SK-N-SH (cell line): ENCODE measurements around the gene SNX6. TPM values are rescaled to one million over a fixed set of nuclear protein-coding genes. Genes with fewer than 3 reads are reported as not detected.

Experiments
- CTCF ChIA-PET: fragments of 300-600, 350-600 bp; formaldehyde crosslinking; extraction: SDS; loops from one replicate; lab custom pipeline; 2021; lab: Yijun Ruan, JAX
- POLR2A ChIA-PET: fragments of 350-600 bp; sonication (Branson Sonifier 250); formaldehyde crosslinking; extraction: SDS; loops from one replicate; lab custom pipeline; 2020; ENCODE audit warnings: antibody characterized with exemption, inconsistent platforms; lab: Yijun Ruan, JAX
- DNase-seq: peaks from one replicate; pipeline ENCODE4 v3.0.0; 2012
- H2AFZ ChIP-seq: fragments of 200-600 bp; sonication (generic); 2 replicates; pipeline ENCODE4 v1.8.1; 2016; ENCODE audit warnings: antibody characterized with exemption, mild to moderate bottlenecking, low read depth
- H3F3A ChIP-seq: fragments of 200-600 bp; sonication (generic); replicated peaks from 2 replicates; pipeline ENCODE3; 2016; ENCODE audit warnings: antibody characterized with exemption, mild to moderate bottlenecking; ENCODE audit not compliant: insufficient read depth
- H3K27ac ChIP-seq, 2 experiments: fragments of 200-500 bp in 1 of 2; fragments of 200-600 bp in 1 of 2; sonication (Bioruptor generic) in 1 of 2; sonication (generic), shearing (Covaris generic) in 1 of 2; 2 replicates each; pipeline versions ENCODE4 v1.5.1 to v1.6.1; 2014 to 2016; ENCODE audit warnings: low read depth in 2 of 2, inconsistent platforms in 1 of 2, low read length in 1 of 2, mild to moderate bottlenecking in 1 of 2, mixed read lengths in 1 of 2
- H3K27me3 ChIP-seq: fragments of 200-600 bp; sonication (generic), shearing (Covaris generic); 2 replicates; pipeline ENCODE4 v1.6.1; 2016; ENCODE audit warnings: mixed run types; ENCODE audit not compliant: insufficient read depth
- H3K36me3 ChIP-seq, 2 experiments: fragments of 200-500 bp in 1 of 2; fragments of 200-600 bp in 1 of 2; sonication (Bioruptor generic) in 1 of 2; sonication (generic) in 1 of 2; replicated peaks in 1 of 2; 2 replicates each; pipeline versions ENCODE3 to v1.5.1; 2014 to 2016; ENCODE audit warnings: low read length in 1 of 2, mild to moderate bottlenecking in 1 of 2; ENCODE audit not compliant: insufficient read depth in 2 of 2, control insufficient read depth in 1 of 2
- H3K4me1 ChIP-seq, 2 experiments: fragments of 200-500 bp in 1 of 2; fragments of 200-600 bp in 1 of 2; sonication (Bioruptor generic) in 1 of 2; sonication (generic), shearing (Covaris generic) in 1 of 2; 2 replicates each; pipeline versions ENCODE4 v1.5.1 to v1.6.1; 2014 to 2016; ENCODE audit warnings: low read depth in 1 of 2, low read length in 1 of 2, mixed run types in 1 of 2; ENCODE audit not compliant: insufficient read depth in 2 of 2, control insufficient read depth in 1 of 2
- H3K4me2 ChIP-seq: fragments of 200-600 bp; sonication (generic), shearing (Covaris generic); 2 replicates; pipeline ENCODE4 v1.6.1; 2017; ENCODE audit warnings: mixed run types
- H3K4me3 ChIP-seq, 2 experiments: fragments of 200-500 bp in 1 of 2; fragments of 200-600 bp in 1 of 2; sonication (Bioruptor generic) in 1 of 2; sonication (generic), shearing (Covaris generic) in 1 of 2; 2 replicates each; pipeline versions ENCODE4 v1.5.1 to v1.8.1; 2014 to 2016; ENCODE audit warnings: low read depth in 2 of 2, inconsistent platforms in 1 of 2, low read length in 1 of 2, mild to moderate bottlenecking in 1 of 2, mixed read lengths in 1 of 2, moderate library complexity in 1 of 2
- H3K79me2 ChIP-seq: fragments of 200-600 bp; sonication (generic); 2 replicates; pipeline ENCODE4 v1.8.1; 2017; ENCODE audit warnings: mild to moderate bottlenecking; ENCODE audit not compliant: insufficient read depth
- H3K9ac ChIP-seq: fragments of 200-600 bp; sonication (generic); 2 replicates; pipeline ENCODE4 v1.6.1; 2017; ENCODE audit warnings: mixed run types
- H3K9me2 ChIP-seq: fragments of 200-600 bp; sonication (generic); 2 replicates; pipeline ENCODE4 v1.6.1; 2017; ENCODE audit warnings: mixed run types
- H3K9me3 ChIP-seq: fragments of 200-600 bp; sonication (generic); 2 replicates; pipeline ENCODE4 v1.6.1; 2017; ENCODE audit warnings: mixed run types, mild to moderate bottlenecking, moderate library complexity
- H4K20me1 ChIP-seq: fragments of 200-600 bp; sonication (generic); 2 replicates; pipeline ENCODE4 v1.6.1; 2017; ENCODE audit warnings: mild to moderate bottlenecking, mixed run types; ENCODE audit not compliant: insufficient read depth
- CHD2 ChIP-seq: fragments of 150-350 bp; IDR thresholded peaks from 2 replicates; pipeline ENCODE4 v1.6.1; 2018; ENCODE audit warnings: low read length; ENCODE audit not compliant: partially characterized antibody
- EZH2phosphoT487 ChIP-seq: fragments of 200-600 bp; sonication (generic); IDR thresholded peaks from 2 replicates; pipeline ENCODE4 v1.6.1; 2017; ENCODE audit warnings: low read depth, mixed run types, mild to moderate bottlenecking, antibody characterized with exemption, moderate library complexity, borderline replicate concordance
- FOXJ3 ChIP-seq: sonication (generic); formaldehyde crosslinking; IDR thresholded peaks from 2 replicates; pipeline ENCODE4 v1.5.1; 2020; ENCODE audit warnings: mild to moderate bottlenecking, missing genetic modification reagents
- GABPA ChIP-seq: IDR thresholded peaks from 2 replicates; pipeline ENCODE4 v1.4.0; 2012; ENCODE audit warnings: low read depth, mild to moderate bottlenecking
- GATA2 ChIP-seq: sonication (generic); formaldehyde crosslinking; IDR thresholded peaks from 2 replicates; pipeline ENCODE4 v1.5.0; 2020; ENCODE audit warnings: mild to moderate bottlenecking, missing genetic modification reagents
- IRF3 ChIP-seq: fragments of 150-350 bp; IDR thresholded peaks from 2 replicates; pipeline ENCODE4 v1.6.1; 2016; ENCODE audit warnings: mild to moderate bottlenecking, low read depth, low read length
- JUND ChIP-seq: IDR thresholded peaks from 2 replicates; pipeline ENCODE4 v1.4.0; 2012
- MAX ChIP-seq: IDR thresholded peaks from 2 replicates; pipeline ENCODE4 v1.4.0; 2012; ENCODE audit warnings: low read depth
- MEF2A ChIP-seq: IDR thresholded peaks from 2 replicates; pipeline ENCODE4 v1.4.0; 2012; ENCODE audit warnings: low read depth, borderline replicate concordance
- NRF1 ChIP-seq: IDR thresholded peaks from 2 replicates; pipeline ENCODE4 v1.6.1; 2012; ENCODE audit warnings: low read depth, mild to moderate bottlenecking, low read length
- PBX3 ChIP-seq: IDR thresholded peaks from 2 replicates; pipeline ENCODE4; 2012
- RCOR1 ChIP-seq: fragments of 150-350 bp; IDR thresholded peaks from 2 replicates; pipeline ENCODE4 v1.6.1; 2017; ENCODE audit warnings: antibody characterized with exemption, low read length
- RXRA ChIP-seq: IDR thresholded peaks from 2 replicates; pipeline ENCODE4 v1.4.0; 2012; ENCODE audit warnings: low read depth, mild to moderate bottlenecking, borderline replicate concordance
- SIN3A ChIP-seq: IDR thresholded peaks from 2 replicates; pipeline ENCODE4 v1.6.1; 2012; ENCODE audit warnings: low read depth, mild to moderate bottlenecking, low read length, moderate library complexity, borderline replicate concordance
- SMC3 ChIP-seq: IDR thresholded peaks from 2 replicates; pipeline ENCODE4 v1.6.1; 2012; ENCODE audit warnings: low read depth, low read length, improper control_type of control experiment
- TAF1 ChIP-seq: IDR thresholded peaks from 2 replicates; pipeline ENCODE4 v1.6.1; 2012; ENCODE audit warnings: low read depth, mild to moderate bottlenecking, low read length, moderate library complexity, borderline replicate concordance
- TCF12 ChIP-seq: IDR thresholded peaks from 2 replicates; pipeline ENCODE4 v1.4.0; 2012
- TEAD4 ChIP-seq: IDR thresholded peaks from 2 replicates; pipeline ENCODE4 v1.4.0; 2012; ENCODE audit warnings: mild to moderate bottlenecking, borderline replicate concordance; ENCODE audit not compliant: insufficient read depth
- USF1 ChIP-seq: IDR thresholded peaks from 2 replicates; pipeline ENCODE4 v1.4.0; 2012; ENCODE audit warnings: low read depth, borderline replicate concordance
- WGBS: methylation state at CpG from one replicate; pipeline ENCODE4 v1.1.6; 2017; ENCODE audit warnings: low lambda C conversion rate; 5-methylcytosine and 5-hydroxymethylcytosine counted together
- polyA plus RNA-seq, 3 experiments: library from polyadenylated mRNA; depleted of rRNA; stranded (reverse); fragments of >200 nt; gene quantifications; 2 replicates each; pipeline ENCODE4 v1.2.3, GENCODE V29; 2012

The SNX6 gene
- polyA plus RNA-seq, 1 of the 3 experiments (the other 2 are of a cell fraction) = 33.1 TPM

GRCh38 chr14:34537677-34538009 is 92.3 kb downstream of the SNX6 start:
- Histone ChIP-seq H3K27ac (peak overlapping the region; percentile 24 to 40; a peak in 3 of 4 replicates), H3K9me3 (no peaks in the 10 kb centered on the region), H3K4me3 (peak overlapping the region; percentile 3 to 89; a peak in 2 of 4 replicates), H3K27me3 (no peaks in the 10 kb centered on the region), H3K4me1 (peaks cover 10 to 12% of the 10 kb centered on the region in 2 experiments; a peak in 3 of 4 replicates), H4K20me1 (no peaks in the 10 kb centered on the region), H3K9me2 (no peaks in the 10 kb centered on the region), H3F3A (peaks cover 8% of the 10 kb centered on the region), H3K4me2 (peak overlapping the region; percentile 76), H3K9ac (peak overlapping the region; percentile 90; the same call in 1 of the 2 replicates), H3K36me3 (peaks cover 13 to 27% of the 10 kb centered on the region in 2 experiments), H3K79me2 (peaks cover 36% of the 10 kb centered on the region), H2AFZ (no peak overlapping the region)
- WGBS = 77% methylated on average over 4 of the region's 4 CpGs
- ChIA-PET POLR2A (no interaction called here), CTCF (interaction anchor here (2.6 kb wide), 1 partner anchor 206 kb away, joined by 9 read pairs; no protein-coding TSS in a partner anchor)
- TF ChIP-seq FOXJ3 = no peak
- no peak for TF ChIP-seq USF1
- TF ChIP-seq RXRA = no peak
- TF ChIP-seq PBX3 = no peak
- TF ChIP-seq EZH2phosphoT487 = no peak
- no peak for TF ChIP-seq IRF3
- no peak for TF ChIP-seq GABPA
- no peak for TF ChIP-seq RCOR1
- no peak for TF ChIP-seq NRF1
- TF ChIP-seq TCF12 = no peak
- no peak for TF ChIP-seq MEF2A
- TF ChIP-seq SMC3 = no peak
- TF ChIP-seq JUND = no peak
- TF ChIP-seq, all 33 proteins: peak for 0
- DNase-seq = no peak

GRCh38 chr14:34536951-34537676 is 92.8 kb downstream of the SNX6 start:
- Histone ChIP-seq H3F3A (peaks cover 8% of the 10 kb centered on the region), H3K27me3 (no peaks in the 10 kb centered on the region), H4K20me1 (no peaks in the 10 kb centered on the region), H3K79me2 (peaks cover 36% of the 10 kb centered on the region), H3K9ac (no peak overlapping the region; the same call in 1 of the 2 replicates), H3K36me3 (peaks cover 13 to 30% of the 10 kb centered on the region in 2 experiments), H3K9me2 (no peaks in the 10 kb centered on the region), H2AFZ (no peak overlapping the region), H3K4me1 (peaks cover 10 to 12% of the 10 kb centered on the region in 2 experiments; a peak in 3 of 4 replicates), H3K4me2 (peak overlapping the region; percentile 76), H3K27ac (peak overlapping the region in 1 of 2 experiments; percentile 40; a peak in 2 of 4 replicates), H3K4me3 (peak overlapping the region in 1 of 2 experiments; percentile 3; a peak in 1 of 4 replicates), H3K9me3 (no peaks in the 10 kb centered on the region)
- TF ChIP-seq SIN3A = no peak
- peak; percentile 63 for TF ChIP-seq PBX3
- TF ChIP-seq GATA2 = no peak
- 0 out of 2 replicates have a peak, but pooled peaks have one; percentile 21 for TF ChIP-seq JUND
- TF ChIP-seq TAF1 = 0 out of 2 replicates have a peak, but pooled peaks have one; percentile 8
- TF ChIP-seq TCF12 = peak; percentile 44; the same call in 1 of the 2 replicates
- no peak for TF ChIP-seq MAX
- no peak for TF ChIP-seq FOXJ3
- no peak for TF ChIP-seq CHD2
- 0 out of 2 replicates have a peak, but pooled peaks have one; percentile 52 for TF ChIP-seq TEAD4
- ChIA-PET POLR2A (no interaction called here), CTCF (interaction anchor here (2.6 kb wide), 1 partner anchor 206 kb away, joined by 9 read pairs; no protein-coding TSS in a partner anchor)
- 73% methylated on average over 4 of the region's 4 CpGs for WGBS
- DNase-seq = no peak
